ENCODE data around the gene SOX15. TPM values are rescaled to one million over a fixed set of nuclear protein-coding genes. Genes with fewer than 3 reads are reported as not detected.

Gene SOX15
- 0.98 and 4.3 TPM in 2 replicates for total RNA-seq

GRCh38 chr17:7589891-7590691 lies at the start of gene SOX15:
TSS of gene SOX15 (minus strand) at chr17:7590094. CDS start at chr17:7589676, 418 bp downstream.

GRCh38 chr17:7629939-7630571 lies 40.2 kb upstream of the SOX15 start, which contains the start of gene SHBG:
TSS of gene SHBG (plus strand) at chr17:7630135. CDS start at chr17:7630173, 38 bp downstream.

GRCh38 chr17:7627250-7628121 lies 37.6 kb upstream of the SOX15 start, which contains the start of gene SAT2:
TSS of gene SAT2 (minus strand) at chr17:7627821. CDS start at chr17:7627635, 186 bp downstream.

GRCh38 chr17:7614425-7615264 lies 24.8 kb upstream of the SOX15 start, which contains the start of gene FXR2:
TSS of gene FXR2 (minus strand) at chr17:7614897. CDS start at chr17:7614532, 365 bp downstream.

GRCh38 chr17:7583253-7584109 lies 6.4 kb downstream of the SOX15 start, which contains the start of gene MPDU1:
TSS of gene MPDU1 (plus strand) at chr17:7583852. CDS start at chr17:7583863, 11 bp downstream.

GRCh38 chr17:7579001-7579833 lies 10.7 kb downstream of the SOX15 start, which contains the start of gene CD68:
TSS of gene CD68 (plus strand) at chr17:7579638. CDS start at chr17:7579678, 40 bp downstream.

GRCh38 chr17:7561589-7562207 lies 28.2 kb downstream of the SOX15 start, which contains the start of gene SENP3:
TSS of gene SENP3 (plus strand) at chr17:7561919. CDS start at chr17:7563077, 1,158 bp downstream.

GRCh38 chr17:7558544-7559319 lies 31.2 kb downstream of the SOX15 start, which contains the start of gene TNFSF13:
TSS of gene TNFSF13 (plus strand) at chr17:7558750. CDS start at chr17:7559040, 290 bp downstream.

GRCh38 chr17:7548585-7549400 lies 41.1 kb downstream of the SOX15 start, which contains the start of gene TNFSF12:
TSS of gene TNFSF12 (plus strand) at chr17:7549058. CDS start at chr17:7549154, 96 bp downstream.

Other genes starting within 250 kb of the SOX15 start
- 13.5 and 19.6 TPM in 2 replicates for gene KCTD11, start 237.9 kb downstream of the SOX15 start, total RNA-seq
- not detected in 2 replicates for gene TMEM95, start 234.9 kb downstream of the SOX15 start, total RNA-seq
- gene TNK1, start 209.0 kb downstream of the SOX15 start, total RNA-seq = 2.6 and 4.6 TPM in 2 replicates
- 69.7 and 127 TPM in 2 replicates for gene PLSCR3, start 195.6 kb downstream of the SOX15 start, total RNA-seq
- gene TMEM256, start 186.0 kb downstream of the SOX15 start, total RNA-seq = 250 and 289 TPM in 2 replicates
- gene NLGN2, start 182.2 kb downstream of the SOX15 start, total RNA-seq = 9.3 and 24.3 TPM in 2 replicates
- gene SPEM1, start 169.8 kb downstream of the SOX15 start, total RNA-seq = not detected in 2 replicates
- gene SPEM2, start 164.5 kb downstream of the SOX15 start, total RNA-seq = not detected in 2 replicates
- not detected in 2 replicates for gene SPEM3, start 161.2 kb downstream of the SOX15 start, total RNA-seq
- gene TMEM102, start 154.7 kb downstream of the SOX15 start, total RNA-seq = 12.9 and 19.5 TPM in 2 replicates
- 0.49 and 2.2 TPM in 2 replicates for gene FGF11, start 150.6 kb downstream of the SOX15 start, total RNA-seq
- gene CHRNB1, start 145.0 kb downstream of the SOX15 start, total RNA-seq = 6.4 and 17.1 TPM in 2 replicates
- gene ZBTB4, start 110.5 kb downstream of the SOX15 start, total RNA-seq = 17.9 and 31.6 TPM in 2 replicates
- gene SLC35G6, start 108.6 kb downstream of the SOX15 start, total RNA-seq = not detected in 2 replicates
- 74.3 and 158 TPM in 2 replicates for gene POLR2A, start 105.7 kb downstream of the SOX15 start, total RNA-seq
- gene TNFSF12, start 41.0 kb downstream of the SOX15 start, total RNA-seq = 13.5 and 25.2 TPM in 2 replicates
- gene TNFSF13, start 31.3 kb downstream of the SOX15 start, total RNA-seq = 0.81 and 4.7 TPM in 2 replicates
- 61.2 and 89.3 TPM in 2 replicates for gene SENP3, start 28.2 kb downstream of the SOX15 start, total RNA-seq
- 12.1 and 20.0 TPM in 2 replicates for gene CD68, start 10.5 kb downstream of the SOX15 start, total RNA-seq
- 113 and 243 TPM in 2 replicates for gene MPDU1, start 6.2 kb downstream of the SOX15 start, total RNA-seq
- 41.2 and 42.3 TPM in 2 replicates for gene FXR2, start 24.8 kb upstream of the SOX15 start, total RNA-seq
- gene SAT2, start 37.7 kb upstream of the SOX15 start, total RNA-seq = 28.4 and 40.6 TPM in 2 replicates
- 0.89 TPM in 1 of 2 replicates, not detected in the other for gene SHBG, start 40.0 kb upstream of the SOX15 start, total RNA-seq
- 0.13 TPM in 1 of 2 replicates, not detected in the other for gene ATP1B2, start 60.8 kb upstream of the SOX15 start, total RNA-seq
- gene TP53, start 97.4 kb upstream of the SOX15 start, total RNA-seq = 66.6 and 70.0 TPM in 2 replicates
- 11.2 and 36.3 TPM in 2 replicates for gene WRAP53, start 98.4 kb upstream of the SOX15 start, total RNA-seq
- gene EFNB3, start 115.1 kb upstream of the SOX15 start, total RNA-seq = 0.81 and 3.8 TPM in 2 replicates
- under 0.01 and 0.16 TPM in 2 replicates for gene DNAH2, start 127.7 kb upstream of the SOX15 start, total RNA-seq
- gene KDM6B, start 244.1 kb upstream of the SOX15 start, total RNA-seq = 4.1 and 12.0 TPM in 2 replicates